ENCODE data around the gene C19orf12. TPM values are rescaled to one million over a fixed set of nuclear protein-coding genes. Genes with fewer than 3 reads are reported as not detected.

C19orf12 gene
- total and polyA plus RNA-seq, 2 donors (not counting 3 experiments of a cell fraction or from before 2014, with no cell fraction given): 20.4 to 22.9 TPM

DNA sequence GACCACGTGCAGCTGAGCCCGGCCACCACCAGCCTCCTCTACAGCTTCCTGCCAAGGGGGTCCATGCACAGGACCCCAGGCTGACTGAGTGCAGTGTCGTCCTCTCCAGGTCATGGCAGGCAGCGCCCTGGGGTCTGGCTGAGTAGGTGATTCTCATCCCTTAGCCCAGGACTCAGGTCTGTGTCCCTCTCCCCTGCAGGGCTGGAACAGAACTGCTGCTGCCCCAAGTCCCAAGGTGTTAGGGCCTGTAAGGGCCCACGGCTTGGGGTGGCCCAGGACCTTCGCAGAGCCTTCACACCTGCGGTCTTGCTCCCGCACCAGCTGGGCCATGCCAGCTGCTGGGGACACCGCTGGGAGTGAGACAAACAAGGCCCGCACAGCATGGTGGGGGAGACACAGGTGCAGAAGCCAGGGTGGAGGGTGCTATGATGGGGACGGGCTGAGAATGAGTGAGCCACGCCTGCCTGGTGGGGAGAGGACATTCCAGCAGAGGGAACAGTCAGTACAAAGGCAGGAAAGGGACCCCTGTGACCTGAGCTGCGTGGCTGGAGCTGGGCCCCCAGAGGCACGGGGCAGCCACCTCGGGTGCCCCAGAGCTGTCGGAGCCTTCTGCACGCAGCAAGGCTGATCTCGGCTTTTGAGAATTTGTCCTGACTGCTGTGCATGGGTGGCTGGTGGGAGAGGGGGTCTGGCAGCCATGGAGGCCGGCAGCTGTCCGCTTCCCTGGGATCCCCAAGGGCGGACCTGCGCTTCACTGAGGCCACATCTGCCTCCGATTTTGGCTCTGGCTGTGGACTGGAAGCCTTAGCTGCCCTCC lies 37.9 kb downstream of the C19orf12 start:
- Histone ChIP-seq H3K9me3 (replicated peaks; ENCODE audit: control insufficient read depth, insufficient read depth, low read length) (no peaks in the 10 kb centered on the region), H3K27ac (ENCODE audit: insufficient read depth, low read depth, low read length) (no peak overlapping the region), H3K9ac (replicated peaks; ENCODE audit: extremely low read depth, insufficient read depth, low read length) (no peak overlapping the region), H3K4me1 (ENCODE audit: control insufficient read depth, extremely low read depth, insufficient read depth, low read length) (peaks cover 6% of the 10 kb centered on the region), H3K27me3 (ENCODE audit: control insufficient read depth in 2 of 2, insufficient read depth in 2 of 2, low read length in 2 of 2) (no peaks in the 10 kb centered on the region), H2AFZ (ENCODE audit: low read depth, low read length) (no peak overlapping the region), H3K4me2 (ENCODE audit: insufficient read depth, low read length) (no peak overlapping the region), H3K9me1 (replicated peaks; ENCODE audit: control insufficient read depth, extremely low read depth, insufficient read depth, low read length) (no peaks in the 10 kb centered on the region), H4K20me1 (replicated peaks; ENCODE audit: control insufficient read depth, extremely low read depth, insufficient read depth, low read length) (no peaks in the 10 kb centered on the region), H3K36me3 (ENCODE audit: control insufficient read depth in 2 of 2, extremely low read depth in 1 of 2, insufficient read depth in 2 of 2, low read length in 2 of 2) (peaks cover 0 to 14% of the 10 kb centered on the region in 2 experiments), H3K79me2 (ENCODE audit: control insufficient read depth, insufficient read depth, low read length) (no peaks in the 10 kb centered on the region), H3K4me3 (replicated peaks in 1 of 3; ENCODE audit: insufficient read depth in 1 of 3, low read depth in 1 of 3, low read length in 3 of 3) (no peak overlapping the region)
- CTCF ChIA-PET: interaction anchor here (0.9 to 1.7 kb wide), 2 partner anchors 11 to 67 kb away, joined by 3 read pairs; no protein-coding TSS in a partner anchor
- intact Hi-C loops (cut with micrococcal nuclease) (no loop called here), dilution Hi-C loops (cut with MboI; ENCODE audit: extremely low pct_ligation_motif_present, low sequenced_read_pairs) (no loop called here)
- FAIRE-seq (no peak), DNase-seq (ENCODE audit: low read depth, low spot score) (no peak)
- POLR2A ChIA-PET: no interaction called here
- TF ChIP-seq CTCF (IDR thresholded peaks at IDR 0.05; ENCODE audit: extremely low read depth in 1 of 2, insufficient read depth in 1 of 2, low read depth in 1 of 2, low read length in 2 of 2) (no peak), POLR2AphosphoS5 (IDR thresholded peaks at IDR 0.05; ENCODE audit: insufficient read depth, low read depth, low read length) (no peak), POLR2A (IDR thresholded peaks at IDR 0.05; ENCODE audit: low read depth, low read length) (no peak)
- BruUV-seq (replicated peaks): no TSS peak

DNA sequence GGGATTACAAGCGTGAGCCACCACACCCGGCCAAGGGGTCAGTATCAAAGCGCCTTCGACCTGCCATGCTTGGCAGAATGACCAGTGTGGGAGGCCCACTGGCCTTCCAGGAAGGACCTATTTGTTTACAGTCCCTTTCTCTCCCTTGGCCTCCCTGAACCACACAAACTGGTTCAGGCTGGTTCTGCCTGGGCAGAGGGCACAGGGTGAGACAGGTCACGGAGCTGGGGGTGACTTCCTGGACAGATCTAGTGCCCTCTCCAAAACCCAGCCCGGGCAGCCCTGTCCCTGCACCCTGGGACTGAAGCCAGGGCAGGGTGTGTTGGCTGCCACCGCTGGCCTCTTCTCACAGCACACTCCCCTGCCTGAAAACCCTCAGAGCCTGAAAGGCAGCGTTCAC lies 38.5 kb downstream of the C19orf12 start:
- H3K4me3 ChIP-seq (replicated peaks in 1 of 3; ENCODE audit: insufficient read depth in 1 of 3, low read depth in 1 of 3, low read length in 3 of 3): no peak overlapping the region
- no peaks in the 10 kb centered on the region for H3K79me2 ChIP-seq (ENCODE audit: control insufficient read depth, insufficient read depth, low read length)
- H3K27ac ChIP-seq (ENCODE audit: insufficient read depth, low read depth, low read length): no peak overlapping the region
- no peaks in the 10 kb centered on the region for H3K27me3 ChIP-seq (ENCODE audit: control insufficient read depth in 2 of 2, insufficient read depth in 2 of 2, low read length in 2 of 2)
- no peak for TF ChIP-seq CTCF (IDR thresholded peaks at IDR 0.05; ENCODE audit: extremely low read depth in 1 of 2, insufficient read depth in 1 of 2, low read depth in 1 of 2, low read length in 2 of 2)
- TF ChIP-seq POLR2AphosphoS5 (IDR thresholded peaks at IDR 0.05; ENCODE audit: insufficient read depth, low read depth, low read length): no peak
- no peak for TF ChIP-seq GATA2 (IDR thresholded peaks at IDR 0.05; ENCODE audit: insufficient read depth, insufficient read length, low read depth, low read length)
- TF ChIP-seq MYC (IDR thresholded peaks at IDR 0.05; ENCODE audit: low read depth, low read length): no peak
- no peak for TF ChIP-seq EZH2 (IDR thresholded peaks at IDR 0.05; ENCODE audit: borderline replicate concordance, low read depth, low read length, severe bottlenecking)
- no peak for TF ChIP-seq JUN (IDR thresholded peaks at IDR 0.05; ENCODE audit: borderline replicate concordance, insufficient read depth, insufficient read length, low read depth)
- no peak for TF ChIP-seq POLR2A (IDR thresholded peaks at IDR 0.05; ENCODE audit: low read depth, low read length)
- DNase-seq (ENCODE audit: low read depth, low spot score) (no peak), FAIRE-seq (no peak)
- no peak overlapping the region for H2AFZ ChIP-seq (ENCODE audit: low read depth, low read length)
- intact Hi-C loops (cut with micrococcal nuclease): no loop called here
- peaks cover 0 to 14% of the 10 kb centered on the region in 2 experiments for H3K36me3 ChIP-seq (ENCODE audit: control insufficient read depth in 2 of 2, extremely low read depth in 1 of 2, insufficient read depth in 2 of 2, low read length in 2 of 2)
- dilution Hi-C loops (cut with MboI; ENCODE audit: extremely low pct_ligation_motif_present, low sequenced_read_pairs): no loop called here
- no peak overlapping the region for H3K9ac ChIP-seq (replicated peaks; ENCODE audit: extremely low read depth, insufficient read depth, low read length)
- peaks cover 6% of the 10 kb centered on the region for H3K4me1 ChIP-seq (ENCODE audit: control insufficient read depth, extremely low read depth, insufficient read depth, low read length)
- BruUV-seq (replicated peaks): no TSS peak
- no peak overlapping the region for H3K4me2 ChIP-seq (ENCODE audit: insufficient read depth, low read length)
- ChIA-PET CTCF (interaction anchor here (1.0 to 1.7 kb wide), 2 partner anchors 10 to 40 kb away, joined by 3 read pairs; no protein-coding TSS in a partner anchor), POLR2A (no interaction called here)
- no peaks in the 10 kb centered on the region for H3K9me1 ChIP-seq (replicated peaks; ENCODE audit: control insufficient read depth, extremely low read depth, insufficient read depth, low read length)
- H3K9me3 ChIP-seq (replicated peaks; ENCODE audit: control insufficient read depth, insufficient read depth, low read length): no peaks in the 10 kb centered on the region
- H4K20me1 ChIP-seq (replicated peaks; ENCODE audit: control insufficient read depth, extremely low read depth, insufficient read depth, low read length): no peaks in the 10 kb centered on the region
